HepG2 (cell line): Measurements from ENCODE around the gene OR2F2. TPM values are rescaled to one million over a fixed set of nuclear protein-coding genes. Genes with fewer than 3 reads are reported as not detected.
A peak's percentile ranks its signal among the peaks of the same experiment; 100 is the strongest.

ENCODE experiments used
- ESRRA ChIP-seq: sonication (generic); formaldehyde crosslinking; IDR thresholded peaks from 2 replicates; pipeline ENCODE4 v1.5.1; 2020; ENCODE audit warnings: mild to moderate bottlenecking, low read depth, missing genetic modification reagents
- FOXP4 ChIP-seq: sonication (generic); formaldehyde crosslinking; IDR thresholded peaks from 2 replicates; pipeline ENCODE4 v1.4.0; 2020; ENCODE audit warnings: missing genetic modification reagents
- HMG20B ChIP-seq: conservative IDR thresholded peaks from 2 replicates; pipeline ENCODE4 v1.6.1; 2016; ENCODE audit warnings: missing genetic modification reagents, missing compliant biosample characterization
- ISX ChIP-seq: sonication (generic); formaldehyde crosslinking; conservative IDR thresholded peaks from 2 replicates; pipeline ENCODE4 v1.5.0; 2020; ENCODE audit warnings: missing genetic modification reagents
- JUN ChIP-seq: sonication (generic); formaldehyde crosslinking; IDR thresholded peaks from 2 replicates; pipeline ENCODE4 v1.4.0; 2020; ENCODE audit warnings: mild to moderate bottlenecking, missing genetic modification reagents
- KDM1A ChIP-seq: IDR thresholded peaks from 2 replicates; pipeline ENCODE4 v1.6.1; 2016; ENCODE audit warnings: missing compliant biosample characterization
- MAZ ChIP-seq, 2 experiments: sonication (generic) in 1 of 2; formaldehyde crosslinking in 1 of 2; IDR thresholded peaks; 2 replicates each; pipeline versions ENCODE4 v1.5.0 to v1.6.1; 2012 to 2020; ENCODE audit warnings: low read depth in 2 of 2, mild to moderate bottlenecking in 2 of 2, borderline replicate concordance in 1 of 2, improper control_type of control experiment in 1 of 2, low read length in 1 of 2, missing genetic modification reagents in 1 of 2, moderate library complexity in 1 of 2
- NFYB ChIP-seq: sonication (generic); formaldehyde crosslinking; IDR thresholded peaks from 2 replicates; pipeline ENCODE4 v1.4.0; 2020; ENCODE audit warnings: missing genetic modification reagents
- PAF1 ChIP-seq: IDR thresholded peaks from 2 replicates; pipeline ENCODE4 v1.6.1; 2016; ENCODE audit warnings: missing genetic modification reagents, missing compliant biosample characterization
- PBX2 ChIP-seq: IDR thresholded peaks from 2 replicates; pipeline ENCODE4 v1.6.1; 2016; ENCODE audit warnings: control low read depth
- RBM22 ChIP-seq: fragments of 200-400 bp; formaldehyde crosslinking; optimal IDR thresholded peaks from 2 replicates; pipeline ENCODE3; 2017; ENCODE audit warnings: mild to moderate bottlenecking, low read length, moderate library complexity
- SP2 ChIP-seq: sonication (generic); formaldehyde crosslinking; IDR thresholded peaks from 2 replicates; pipeline ENCODE4 v1.5.1; 2020; ENCODE audit warnings: mild to moderate bottlenecking, missing genetic modification reagents
- TBX3 ChIP-seq: fragments of 450-650 bp; IDR thresholded peaks from 2 replicates; pipeline ENCODE4 v1.6.1; 2017; ENCODE audit warnings: antibody characterized with exemption, mild to moderate bottlenecking, inconsistent platforms, borderline replicate concordance
- ZBTB42 ChIP-seq: sonication (generic); formaldehyde crosslinking; IDR thresholded peaks from 2 replicates; pipeline ENCODE4 v1.5.0; 2020; ENCODE audit warnings: mild to moderate bottlenecking, missing genetic modification reagents
- ZBTB44 ChIP-seq: sonication (generic); formaldehyde crosslinking; IDR thresholded peaks from 2 replicates; pipeline ENCODE4 v1.4.0; 2020; ENCODE audit warnings: missing genetic modification reagents
- ZNF224 ChIP-seq: sonication (generic); formaldehyde crosslinking; IDR thresholded peaks from 2 replicates; pipeline ENCODE4 v1.5.0; 2020; ENCODE audit warnings: mild to moderate bottlenecking, missing genetic modification reagents
- ZNF326 ChIP-seq: sonication (generic); formaldehyde crosslinking; IDR thresholded peaks from 2 replicates; pipeline ENCODE4 v1.4.0; 2020; ENCODE audit warnings: missing genetic modification reagents, borderline replicate concordance
- ZNF333 ChIP-seq: sonication (generic); formaldehyde crosslinking; IDR thresholded peaks from 2 replicates; pipeline ENCODE4 v1.4.0; 2020; ENCODE audit warnings: mild to moderate bottlenecking, missing genetic modification reagents, borderline replicate concordance
- ZZZ3 ChIP-seq: sonication (generic); formaldehyde crosslinking; IDR thresholded peaks from 2 replicates; pipeline ENCODE4 v1.4.0; 2020; ENCODE audit warnings: missing genetic modification reagents, mild to moderate bottlenecking, borderline replicate concordance
- polyA plus RNA-seq, 8 experiments: library from polyadenylated mRNA; depleted of rRNA in 3 of 8; stranded (reverse) in 7 of 8; unstranded in 1 of 8; fragments of >200 nt; fragmentation: Illumina TruSeq in 4 of 8; extraction: Trizol in 4 of 8; gene quantifications; 2 replicates each; pipeline versions ENCODE4 v1.2.1 to v1.2.3, GENCODE V29; 2011 to 2016; ENCODE audit warnings: low read depth in 4 of 8, missing spikeins in 1 of 8, mixed read lengths in 1 of 8; ENCODE audit not compliant: insufficient read depth in 1 of 8
- total RNA-seq, 5 experiments: library from RNA; depleted of rRNA; stranded (reverse); fragments of >200 nt; fragmentation: Illumina TruSeq; extraction: Trizol; gene quantifications; 2 replicates each; pipeline ENCODE4 v1.2.3, GENCODE V29; 2016; ENCODE audit warnings: low read depth in 1 of 5
- TF ChIP-seq, protein P1 (sequence below): IDR thresholded peaks from 2 replicates; pipeline ENCODE4 v1.6.1; 2018; ENCODE audit warnings: missing genetic modification reagents
- TF ChIP-seq, protein P2 (sequence below): sonication (generic); formaldehyde crosslinking; IDR thresholded peaks from 2 replicates; pipeline ENCODE4 v1.5.0; 2020; ENCODE audit warnings: mild to moderate bottlenecking, missing genetic modification reagents
- TF ChIP-seq, protein P3 (sequence below): sonication (generic); formaldehyde crosslinking; IDR thresholded peaks from 2 replicates; pipeline ENCODE4 v1.5.0; 2020; ENCODE audit warnings: missing genetic modification reagents

OR2F2 gene
- total and polyA plus RNA-seq, 2 of the 13 experiments (the other 11 are each of a cell fraction or from before 2014, with no cell fraction given): 0.13 TPM; not detected in 1

GRCh38 chr7:143906895-143907294, 28.1 kb upstream of the OR2F2 start (continued):
- TF ChIP-seq ZBTB44 (CRISPR knock-in tag) (no peak), TBX3 (no peak), ZBTB42 (no peak), FOXP4 (CRISPR knock-in tag) (peak; percentile 81), ZNF224 (no peak), RBM22 (peak; percentile 54), ZNF326 (CRISPR knock-in tag) (no peak), ESRRA (CRISPR knock-in tag) (peak; percentile 97), MAZ (IDR thresholded peaks at IDR 0.05; ENCODE audit: borderline replicate concordance, low read depth, low read length) (no peak), MAZ (CRISPR knock-in tag; IDR thresholded peaks at IDR 0.05; ENCODE audit: low read depth) (peak; percentile 25; the same call in 1 of the 2 replicates), PBX2 (no peak; the same call in 1 of the 2 replicates), PAF1 (CRISPR knock-in tag) (no peak), ISX (CRISPR knock-in tag) (no peak), NFYB (no peak), KDM1A (CRISPR knock-in tag) (peak; percentile 92), ZZZ3 (no peak), SP2 (CRISPR knock-in tag) (no peak), ZNF333 (CRISPR knock-in tag) (no peak), HMG20B (CRISPR knock-in tag) (peak; percentile 88), JUN (peak; percentile 68; the same call in 1 of the 2 replicates)
- TF ChIP-seq, protein P1, sequence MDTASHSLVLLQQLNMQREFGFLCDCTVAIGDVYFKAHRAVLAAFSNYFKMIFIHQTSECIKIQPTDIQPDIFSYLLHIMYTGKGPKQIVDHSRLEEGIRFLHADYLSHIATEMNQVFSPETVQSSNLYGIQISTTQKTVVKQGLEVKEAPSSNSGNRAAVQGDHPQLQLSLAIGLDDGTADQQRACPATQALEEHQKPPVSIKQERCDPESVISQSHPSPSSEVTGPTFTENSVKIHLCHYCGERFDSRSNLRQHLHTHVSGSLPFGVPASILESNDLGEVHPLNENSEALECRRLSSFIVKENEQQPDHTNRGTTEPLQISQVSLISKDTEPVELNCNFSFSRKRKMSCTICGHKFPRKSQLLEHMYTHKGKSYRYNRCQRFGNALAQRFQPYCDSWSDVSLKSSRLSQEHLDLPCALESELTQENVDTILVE (CRISPR knock-in tag): peak; percentile 68; the same call in 1 of the 2 replicates
- TF ChIP-seq, protein P2, sequence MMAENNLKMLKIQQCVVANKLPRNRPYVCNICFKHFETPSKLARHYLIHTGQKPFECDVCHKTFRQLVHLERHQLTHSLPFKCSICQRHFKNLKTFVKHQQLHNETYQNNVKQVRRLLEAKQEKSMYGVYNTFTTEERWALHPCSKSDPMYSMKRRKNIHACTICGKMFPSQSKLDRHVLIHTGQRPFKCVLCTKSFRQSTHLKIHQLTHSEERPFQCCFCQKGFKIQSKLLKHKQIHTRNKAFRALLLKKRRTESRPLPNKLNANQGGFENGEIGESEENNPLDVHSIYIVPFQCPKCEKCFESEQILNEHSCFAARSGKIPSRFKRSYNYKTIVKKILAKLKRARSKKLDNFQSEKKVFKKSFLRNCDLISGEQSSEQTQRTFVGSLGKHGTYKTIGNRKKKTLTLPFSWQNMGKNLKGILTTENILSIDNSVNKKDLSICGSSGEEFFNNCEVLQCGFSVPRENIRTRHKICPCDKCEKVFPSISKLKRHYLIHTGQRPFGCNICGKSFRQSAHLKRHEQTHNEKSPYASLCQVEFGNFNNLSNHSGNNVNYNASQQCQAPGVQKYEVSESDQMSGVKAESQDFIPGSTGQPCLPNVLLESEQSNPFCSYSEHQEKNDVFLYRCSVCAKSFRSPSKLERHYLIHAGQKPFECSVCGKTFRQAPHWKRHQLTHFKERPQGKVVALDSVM (CRISPR knock-in tag): no peak
- TF ChIP-seq, protein P3, sequence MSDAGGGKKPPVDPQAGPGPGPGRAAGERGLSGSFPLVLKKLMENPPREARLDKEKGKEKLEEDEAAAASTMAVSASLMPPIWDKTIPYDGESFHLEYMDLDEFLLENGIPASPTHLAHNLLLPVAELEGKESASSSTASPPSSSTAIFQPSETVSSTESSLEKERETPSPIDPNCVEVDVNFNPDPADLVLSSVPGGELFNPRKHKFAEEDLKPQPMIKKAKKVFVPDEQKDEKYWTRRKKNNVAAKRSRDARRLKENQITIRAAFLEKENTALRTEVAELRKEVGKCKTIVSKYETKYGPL: no peak
